WTC11 (cell line): ENCODE measurements around the gene IER2. TPM values are rescaled to one million over a fixed set of nuclear protein-coding genes. Genes with fewer than 3 reads are reported as not detected.

ENCODE experiments used
- ATAC-seq: fragments of 200-7000 bp; cut with Tn5 transposase; 2 replicates; pipeline ENCODE4 v1.10.0; 2021; ENCODE audit warnings: mild to moderate bottlenecking, moderate library complexity
- CTCF ChIA-PET: fragments of 300-600 bp; sonication (Branson Sonifier 250); formaldehyde crosslinking; loops from one replicate; lab custom pipeline; 2021; ENCODE audit warnings: antibody characterized with exemption; lab: Charles Lee
- POLR2A ChIA-PET: fragments of 350-600 bp; sonication (Branson Sonifier 250); formaldehyde crosslinking; loops from one replicate; lab custom pipeline; 2021; ENCODE audit warnings: antibody characterized with exemption; lab: Charles Lee
- DNase-seq: peaks from one replicate; pipeline ENCODE4 v3.0.0; 2021; ENCODE audit warnings: low spot score
- H3K27ac Mint-ChIP-seq: 2 replicates; pipeline ENCODE4 v1.8.0; 2021; ENCODE audit warnings: mixed read lengths
- H3K27me3 Mint-ChIP-seq: 2 replicates; pipeline ENCODE4 v1.8.0; 2021; ENCODE audit warnings: low read depth, mild to moderate bottlenecking, moderate library complexity, mixed read lengths
- H3K36me3 Mint-ChIP-seq: 2 replicates; pipeline ENCODE4 v1.8.0; 2021; ENCODE audit warnings: mixed read lengths
- H3K4me1 Mint-ChIP-seq: 2 replicates; pipeline ENCODE4 v1.8.0; 2022; ENCODE audit warnings: mixed read lengths
- H3K4me3 Mint-ChIP-seq: 2 replicates; pipeline ENCODE4 v1.8.0; 2021; ENCODE audit warnings: mild to moderate bottlenecking, moderate library complexity, mixed read lengths
- H3K9me3 Mint-ChIP-seq: 2 replicates; pipeline ENCODE4 v1.8.0; 2021; ENCODE audit warnings: mixed read lengths
- ARID4B ChIP-seq: sonication (generic); formaldehyde crosslinking; IDR thresholded peaks from 2 replicates; pipeline ENCODE4 v1.8.0; 2023; ENCODE audit warnings: missing genetic modification reagents, mild to moderate bottlenecking, borderline replicate concordance
- CREM ChIP-seq: sonication (generic); formaldehyde crosslinking; IDR thresholded peaks from 2 replicates; pipeline ENCODE4 v1.8.1; 2022; ENCODE audit warnings: mild to moderate bottlenecking, missing genetic modification reagents, moderate library complexity
- ERG ChIP-seq: fragments of 250-450 bp; sonication (Bioruptor Pico); IDR thresholded peaks from 2 replicates; pipeline ENCODE4 v1.8.0; 2021; ENCODE audit warnings: mild to moderate bottlenecking
- ESRRA ChIP-seq: sonication (generic); formaldehyde crosslinking; IDR thresholded peaks from 2 replicates; pipeline ENCODE4 v1.8.1; 2022; ENCODE audit warnings: mild to moderate bottlenecking, missing genetic modification reagents, borderline replicate concordance
- FOXP1 ChIP-seq: sonication (generic); formaldehyde crosslinking; IDR thresholded peaks from 2 replicates; pipeline ENCODE4 v1.8.0; 2022; ENCODE audit warnings: missing genetic modification reagents, mild to moderate bottlenecking, moderate library complexity, borderline replicate concordance
- FOXP4 ChIP-seq: sonication (generic); formaldehyde crosslinking; IDR thresholded peaks from 2 replicates; pipeline ENCODE4 v1.8.0; 2022; ENCODE audit warnings: mild to moderate bottlenecking, missing genetic modification reagents
- GTF2I ChIP-seq: fragments of 250-450 bp; sonication (Bioruptor Pico); conservative IDR thresholded peaks from 2 replicates; pipeline ENCODE4 v1.4.0; 2021; ENCODE audit warnings: mild to moderate bottlenecking
- IRF1 ChIP-seq: sonication (generic); formaldehyde crosslinking; IDR thresholded peaks from 2 replicates; pipeline ENCODE4 v1.8.0; 2023; ENCODE audit warnings: missing genetic modification reagents
- NFE2L1 ChIP-seq: sonication (generic); formaldehyde crosslinking; IDR thresholded peaks from 2 replicates; pipeline ENCODE4 v1.8.1; 2023; ENCODE audit warnings: missing genetic modification reagents
- TEAD1 ChIP-seq: sonication (generic); formaldehyde crosslinking; IDR thresholded peaks from 2 replicates; pipeline ENCODE4 v1.8.0; 2022; ENCODE audit warnings: mild to moderate bottlenecking, missing genetic modification reagents
- ZNF317 ChIP-seq: sonication (generic); formaldehyde crosslinking; IDR thresholded peaks from 2 replicates; pipeline ENCODE4 v1.8.1; 2023; ENCODE audit warnings: low read depth, mild to moderate bottlenecking, moderate library complexity, missing genetic modification reagents, borderline replicate concordance
- ZNF423 ChIP-seq: fragments of 250-450 bp; sonication (Bioruptor Pico); IDR thresholded peaks from 2 replicates; pipeline ENCODE4 v2.1.2; 2022; ENCODE audit warnings: mild to moderate bottlenecking, moderate library complexity
- ZNF532 ChIP-seq: fragments of 250-450 bp; sonication (Bioruptor Pico); IDR thresholded peaks from 2 replicates; pipeline ENCODE4 v1.9.0; 2021; ENCODE audit warnings: mild to moderate bottlenecking, borderline replicate concordance
- total RNA-seq: library from RNA; stranded (reverse); gene quantifications from 3 replicates; pipeline ENCODE4 v1.2.3, GENCODE V29; 2021
- TF ChIP-seq, protein P1 (sequence below): fragments of 250-450 bp; sonication (Bioruptor Pico); IDR thresholded peaks from 2 replicates; pipeline ENCODE4 v2.1.2; 2022; ENCODE audit warnings: mild to moderate bottlenecking, moderate library complexity
- TF ChIP-seq, protein P2 (sequence below): sonication (generic); formaldehyde crosslinking; IDR thresholded peaks from 2 replicates; pipeline ENCODE4 v1.8.1; 2022; ENCODE audit warnings: missing genetic modification reagents, borderline replicate concordance

IER2 gene
- total RNA-seq, 1 experiment from 2014 or later: 138 TPM

- TF ChIP-seq IRF1 (CRISPR knock-in tag) (no peak), FOXP4 (no peak), ZNF423 (CRISPR knock-in tag) (peak; percentile 46; the same call in 1 of the 2 replicates), GTF2I (peak; percentile 96), ARID4B (peak; percentile 57; the same call in 1 of the 2 replicates), ERG (no peak), ZNF317 (CRISPR knock-in tag) (no peak), ESRRA (CRISPR knock-in tag) (0 out of 2 replicates have a peak, but pooled peaks have one; percentile 24), TEAD1 (peak; percentile 84; the same call in 1 of the 2 replicates), CREM (CRISPR knock-in tag) (no peak)
- TF ChIP-seq, protein P1, sequence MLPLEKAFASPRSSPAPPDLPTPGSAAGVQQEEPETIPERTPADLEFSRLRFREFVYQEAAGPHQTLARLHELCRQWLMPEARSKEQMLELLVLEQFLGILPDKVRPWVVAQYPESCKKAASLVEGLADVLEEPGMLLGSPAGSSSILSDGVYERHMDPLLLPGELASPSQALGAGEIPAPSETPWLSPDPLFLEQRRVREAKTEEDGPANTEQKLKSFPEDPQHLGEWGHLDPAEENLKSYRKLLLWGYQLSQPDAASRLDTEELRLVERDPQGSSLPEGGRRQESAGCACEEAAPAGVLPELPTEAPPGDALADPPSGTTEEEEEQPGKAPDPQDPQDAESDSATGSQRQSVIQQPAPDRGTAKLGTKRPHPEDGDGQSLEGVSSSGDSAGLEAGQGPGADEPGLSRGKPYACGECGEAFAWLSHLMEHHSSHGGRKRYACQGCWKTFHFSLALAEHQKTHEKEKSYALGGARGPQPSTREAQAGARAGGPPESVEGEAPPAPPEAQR (CRISPR knock-in tag): no peak
Observed at GRCh38 chr19:13116282-13117175, 33.7 kb upstream of the IER2 start, which contains the start of gene TRMT1 (continued).

GRCh38 chr19:13117176-13117771 lies 32.9 kb upstream of the IER2 start:
- ChIA-PET CTCF (interaction anchor here (0.5 to 3.7 kb wide), 9 partner anchors 12 to 152 kb away, joined by 3 to 16 read pairs (median 6); no protein-coding TSS in a partner anchor), POLR2A (interaction anchor here (0.5 to 3.3 kb wide), 10 partner anchors 9 to 152 kb away, joined by 3 to 30 read pairs (median 6); partner anchors contain the start of genes IER2 and STX10)
- ATAC-seq: no peak
- TF ChIP-seq NFE2L1 (CRISPR knock-in tag) (no peak), FOXP1 (no peak), IRF1 (CRISPR knock-in tag) (no peak), ZNF532 (no peak)
- TF ChIP-seq, protein P2, sequence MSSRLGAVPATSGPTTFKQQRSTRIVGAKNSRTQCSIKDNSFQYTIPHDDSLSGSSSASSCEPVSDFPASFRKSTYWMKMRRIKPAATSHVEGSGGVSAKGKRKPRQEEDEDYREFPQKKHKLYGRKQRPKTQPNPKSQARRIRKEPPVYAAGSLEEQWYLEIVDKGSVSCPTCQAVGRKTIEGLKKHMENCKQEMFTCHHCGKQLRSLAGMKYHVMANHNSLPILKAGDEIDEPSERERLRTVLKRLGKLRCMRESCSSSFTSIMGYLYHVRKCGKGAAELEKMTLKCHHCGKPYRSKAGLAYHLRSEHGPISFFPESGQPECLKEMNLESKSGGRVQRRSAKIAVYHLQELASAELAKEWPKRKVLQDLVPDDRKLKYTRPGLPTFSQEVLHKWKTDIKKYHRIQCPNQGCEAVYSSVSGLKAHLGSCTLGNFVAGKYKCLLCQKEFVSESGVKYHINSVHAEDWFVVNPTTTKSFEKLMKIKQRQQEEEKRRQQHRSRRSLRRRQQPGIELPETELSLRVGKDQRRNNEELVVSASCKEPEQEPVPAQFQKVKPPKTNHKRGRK (CRISPR knock-in tag): no peak

More at GRCh38 chr19:13117176-13117771, 32.9 kb upstream of the IER2 start:
- H3K27me3 Mint-ChIP-seq: no peaks in the 10 kb centered on the region; the same call in 1 of the 2 replicates
- no peak for DNase-seq
- peaks cover 48% of the 10 kb centered on the region for H3K4me1 Mint-ChIP-seq
- peak overlapping the region; percentile 96 for H3K4me3 Mint-ChIP-seq
- peaks cover 11% of the 10 kb centered on the region; the same call in 1 of the 2 replicates for H3K36me3 Mint-ChIP-seq
- H3K9me3 Mint-ChIP-seq: no peaks in the 10 kb centered on the region
- H3K27ac Mint-ChIP-seq: peak overlapping the region; percentile 98
